ENCODE data around the gene TAS2R5.
"Not testable (repeated sequence)": the region's sequence is repeated elsewhere in the genome, so short reads cannot be mapped to it uniquely, and the experiment has no call there.

TAS2R5 gene

GRCh38 chr7:141789917-141790316, at the start of gene TAS2R5:
TSS of gene TAS2R5 (plus strand) at chr7:141790217. CDS start at chr7:141790362, 145 bp downstream.
- no peak for DNase-seq

GRCh38 chr7:141742229-141742628, 47.8 kb upstream of the TAS2R5 start:
- DNase-seq: no peak

- DNase-seq: no peak
These were observed 45.9 kb upstream of the TAS2R5 start for GRCh38 chr7:141744131-141744530.

- no peak for DNase-seq
These were observed 41.6 kb upstream of the TAS2R5 start for GRCh38 chr7:141748396-141748795.

- DNase-seq: not testable (repeated sequence)
These were observed 38.1 kb upstream of the TAS2R5 start for GRCh38 chr7:141751904-141752303.

GRCh38 chr7:141752634-141753033, 37.4 kb upstream of the TAS2R5 start:
- DNase-seq: no peak

- DNase-seq: peak; percentile 4 to 7
These were observed 35.1 kb upstream of the TAS2R5 start for GRCh38 chr7:141754939-141755338.

- no peak for DNase-seq
These were observed 26.2 kb upstream of the TAS2R5 start, which contains the start of gene TAS2R3 for GRCh38 chr7:141763797-141764196. TSS of gene TAS2R3 (plus strand) at chr7:141764097. CDS start at chr7:141764159, 62 bp downstream.

- not testable (repeated sequence) for DNase-seq
These were observed 19.9 kb upstream of the TAS2R5 start for GRCh38 chr7:141770083-141770583.

- DNase-seq: no peak
These were observed 13.6 kb upstream of the TAS2R5 start, which contains the start of gene TAS2R4 for GRCh38 chr7:141776374-141776773. TSS of gene TAS2R4 (plus strand) at chr7:141776674. CDS start at chr7:141778489, 1,815 bp downstream.

GRCh38 chr7:141785706-141786552, 4.1 kb upstream of the TAS2R5 start:
- DNase-seq: peak; percentile 60 to 71

- DNase-seq: no peak
These were observed 1.7 kb upstream of the TAS2R5 start for GRCh38 chr7:141788296-141788695.

GRCh38 chr7:141792526-141792925, 2.5 kb downstream of the TAS2R5 start:
- DNase-seq: no peak

GRCh38 chr7:141820067-141820466, 30.1 kb downstream of the TAS2R5 start:
- no peak for DNase-seq

- not testable (repeated sequence) for DNase-seq
These were observed 32.4 kb downstream of the TAS2R5 start for GRCh38 chr7:141822432-141822831.

- DNase-seq: no peak
These were observed 47.7 kb downstream of the TAS2R5 start for GRCh38 chr7:141837683-141838082.

- DNase-seq: no peak
These were observed 48.6 kb downstream of the TAS2R5 start for GRCh38 chr7:141838581-141838980.

GRCh38 chr7:141839256-141839655, 49.2 kb downstream of the TAS2R5 start:
- no peak for DNase-seq

GRCh38 chr7:141840708-141841107, 50.7 kb downstream of the TAS2R5 start:
- DNase-seq: no peak

Data from AML-193 (cell line).